H1 (cell line): ENCODE results near the gene CACNA1A. TPM values are rescaled to one million over a fixed set of nuclear protein-coding genes. Genes with fewer than 3 reads are reported as not detected.

Experiments
- ATF3 ChIP-seq: IDR thresholded peaks from 2 replicates; pipeline ENCODE4 v1.6.1; 2011; ENCODE audit warnings: low read depth, mild to moderate bottlenecking, low read length; ENCODE audit not compliant: insufficient read depth
- GTF2F1 ChIP-seq: IDR thresholded peaks from 2 replicates; pipeline ENCODE4 v1.6.1; 2012; ENCODE audit warnings: low read depth, low read length, improper control_type of control experiment, borderline replicate concordance
- RAD21 ChIP-seq, 2 experiments: IDR thresholded peaks in 1 of 2; conservative IDR thresholded peaks in 1 of 2; 2 replicates each; pipeline ENCODE4 v1.6.1; 2011; ENCODE audit warnings: low read depth in 2 of 2, low read length in 2 of 2, improper control_type of control experiment in 1 of 2, inconsistent platforms in 1 of 2, mild to moderate bottlenecking in 1 of 2, moderate library complexity in 1 of 2
- TBP ChIP-seq: IDR thresholded peaks from 2 replicates; pipeline ENCODE4 v1.6.1; 2011; ENCODE audit warnings: low read depth, low read length, improper control_type of control experiment
- USF2 ChIP-seq: IDR thresholded peaks from 2 replicates; pipeline ENCODE4 v1.6.1; 2011; ENCODE audit warnings: low read length, improper control_type of control experiment
- polyA plus RNA-seq, 7 experiments: library from polyadenylated mRNA; depleted of rRNA in 3 of 7; stranded (reverse) in 5 of 7; unstranded in 2 of 7; fragments of >200 nt in 5 of 7; fragments of 200-250 nt in 2 of 7; gene quantifications; 1 replicate in 5 of 7; 2 replicates in 1 of 7; 4 replicates in 1 of 7; pipeline versions ENCODE4 v1.2.1 to v1.2.3, GENCODE V29; 2011 to 2013; ENCODE audit warnings: missing spikeins in 2 of 7, mixed read lengths in 2 of 7
- total RNA-seq: library from RNA; stranded (reverse); fragmentation: NEBNext Ultra II Directional; extraction: Animal tissue kit (Norgen Biotek cat#: 25700); gene quantifications from 2 replicates; pipeline ENCODE4 v1.2.1, GENCODE V29; 2021

Gene CACNA1A
- total and polyA plus RNA-seq, 2 of the 8 experiments (the other 6 are each of a cell fraction or from before 2014, with no cell fraction given), result 10.7 to 25.3 TPM

DNA sequence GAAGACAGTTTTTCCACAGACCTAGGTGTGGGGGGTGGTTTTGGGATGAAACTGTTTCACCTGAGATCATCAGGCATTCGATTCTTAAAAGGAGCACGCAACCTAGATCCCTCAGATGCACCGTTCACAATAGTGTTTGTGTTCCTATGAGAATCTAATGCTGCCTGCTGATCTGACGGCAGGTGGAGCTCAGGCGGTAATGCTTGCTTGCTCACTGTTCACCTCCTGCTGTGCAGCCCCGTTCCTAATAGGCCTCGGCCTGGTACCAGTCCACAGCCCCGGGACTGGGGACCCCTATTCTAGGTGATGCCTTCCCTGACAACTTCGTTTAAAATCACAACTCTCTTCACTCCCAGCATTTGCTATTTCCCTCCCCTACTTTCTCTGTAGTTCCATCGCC is 206.4 kb downstream of the CACNA1A start (continued):
- TF ChIP-seq USF2 (no peak), GTF2F1 (no peak), RAD21 (IDR thresholded peaks at IDR 0.05 in 1 of 2, conservative IDR thresholded peaks at IDR 0.05 in 1 of 2; ENCODE audit: low read depth in 2 of 2, low read length in 2 of 2) (no peak), TBP (no peak), ATF3 (no peak)
